Measurements from ENCODE around the gene GPX6.
"Not testable (repeated sequence)": the region's sequence is repeated elsewhere in the genome, so short reads cannot be mapped to it uniquely, and the experiment has no call there.

The GPX6 gene, protein sequence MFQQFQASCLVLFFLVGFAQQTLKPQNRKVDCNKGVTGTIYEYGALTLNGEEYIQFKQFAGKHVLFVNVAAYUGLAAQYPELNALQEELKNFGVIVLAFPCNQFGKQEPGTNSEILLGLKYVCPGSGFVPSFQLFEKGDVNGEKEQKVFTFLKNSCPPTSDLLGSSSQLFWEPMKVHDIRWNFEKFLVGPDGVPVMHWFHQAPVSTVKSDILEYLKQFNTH

DNA sequence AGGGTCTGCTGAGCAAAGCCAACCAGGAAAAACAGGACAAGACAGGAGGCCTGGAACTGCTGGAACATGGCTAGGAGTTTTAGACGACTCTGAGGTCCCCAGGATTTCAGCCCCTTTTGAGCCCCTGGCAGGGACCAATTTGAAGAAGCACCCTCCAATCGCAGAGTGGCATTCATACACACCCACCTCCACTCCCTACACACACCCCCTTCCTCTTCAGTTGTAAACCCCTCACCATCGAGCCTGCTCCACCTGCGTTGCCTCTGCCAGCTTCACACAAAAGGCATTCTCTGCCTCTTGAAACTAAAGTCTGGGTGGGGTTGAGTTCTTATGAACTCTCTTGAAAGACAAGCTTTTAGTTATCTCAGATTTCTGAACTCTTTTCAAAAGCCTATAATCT, at the start of gene GPX6:
GPX6 (minus strand) TSS at position 118 of the 400 bp plus-strand sequence; CDS start at position 68, 50 bp downstream.
- no peak for DNase-seq (ENCODE audit: low read depth)

DNA sequence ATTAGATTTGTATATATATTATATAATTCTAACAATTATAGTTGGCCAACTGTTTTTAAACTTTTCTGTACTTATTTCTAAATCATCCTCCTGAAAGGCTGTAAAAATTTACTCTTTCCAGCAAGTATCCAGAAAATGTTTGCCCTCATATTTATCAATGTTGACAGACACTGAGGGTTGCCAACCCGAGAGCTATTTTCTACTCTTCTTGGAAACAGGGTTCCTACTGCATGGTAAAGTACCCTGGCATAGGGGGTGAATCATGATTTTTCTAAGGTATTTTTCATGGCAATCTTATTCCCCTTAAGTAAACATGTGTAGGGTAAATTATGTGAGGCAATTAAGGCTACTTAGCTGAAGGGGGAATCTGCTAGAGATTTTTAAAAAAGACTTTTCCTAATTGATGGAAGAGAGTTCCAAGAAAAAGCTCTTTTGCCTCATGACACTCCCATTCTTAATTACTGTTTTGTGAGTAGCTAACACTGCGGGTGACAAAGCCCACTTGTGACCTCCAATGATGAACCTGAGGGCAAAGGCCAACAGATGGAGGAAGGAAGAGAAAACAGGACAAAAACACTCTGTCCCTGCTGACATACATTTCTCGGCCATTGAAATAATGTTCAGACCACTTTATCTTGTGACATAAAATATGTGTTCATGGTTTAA, 48.0 kb upstream of the GPX6 start:
- DNase-seq (ENCODE audit: low read depth), result no peak

DNA sequence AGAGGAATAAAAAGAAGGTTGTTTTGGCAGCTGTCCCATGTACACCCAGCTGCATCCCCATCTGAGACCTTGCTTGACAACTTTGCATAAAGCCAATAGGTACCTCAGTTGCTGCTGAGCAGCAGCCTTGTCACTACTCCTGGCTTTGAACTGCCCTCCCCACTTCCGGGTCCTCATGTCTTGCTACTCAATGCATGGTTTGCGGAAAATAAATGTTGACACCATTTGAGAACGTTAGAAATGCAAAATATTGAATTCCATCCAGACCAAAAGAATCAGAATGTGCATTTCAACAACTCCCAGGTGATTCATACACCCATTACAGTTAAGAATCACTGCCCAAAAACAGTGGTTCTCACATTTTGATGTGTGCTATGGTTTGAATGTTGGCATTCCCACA, 43.0 kb upstream of the GPX6 start:
- DNase-seq (ENCODE audit: low read depth), result no peak

DNA sequence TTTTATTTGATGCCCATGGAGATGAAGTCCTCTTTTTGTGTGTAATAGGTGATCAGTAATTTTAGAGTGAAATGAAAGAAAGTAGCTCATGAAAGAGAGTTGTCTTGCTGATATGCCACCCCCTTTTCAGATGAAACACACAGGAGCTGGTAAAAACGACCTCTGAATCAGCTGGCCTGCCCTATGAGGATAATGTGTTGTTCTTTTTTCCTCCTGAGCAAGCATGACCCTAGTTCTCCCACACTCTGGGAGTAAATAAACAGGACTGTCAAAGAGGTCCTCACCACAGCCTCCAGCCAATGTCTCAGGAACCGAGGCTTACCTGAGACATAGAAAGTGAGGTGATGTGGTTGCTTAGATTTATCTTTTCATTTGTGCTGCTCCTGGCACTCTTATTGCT, 39.5 kb upstream of the GPX6 start:
- no peak for DNase-seq (ENCODE audit: low read depth)

DNA sequence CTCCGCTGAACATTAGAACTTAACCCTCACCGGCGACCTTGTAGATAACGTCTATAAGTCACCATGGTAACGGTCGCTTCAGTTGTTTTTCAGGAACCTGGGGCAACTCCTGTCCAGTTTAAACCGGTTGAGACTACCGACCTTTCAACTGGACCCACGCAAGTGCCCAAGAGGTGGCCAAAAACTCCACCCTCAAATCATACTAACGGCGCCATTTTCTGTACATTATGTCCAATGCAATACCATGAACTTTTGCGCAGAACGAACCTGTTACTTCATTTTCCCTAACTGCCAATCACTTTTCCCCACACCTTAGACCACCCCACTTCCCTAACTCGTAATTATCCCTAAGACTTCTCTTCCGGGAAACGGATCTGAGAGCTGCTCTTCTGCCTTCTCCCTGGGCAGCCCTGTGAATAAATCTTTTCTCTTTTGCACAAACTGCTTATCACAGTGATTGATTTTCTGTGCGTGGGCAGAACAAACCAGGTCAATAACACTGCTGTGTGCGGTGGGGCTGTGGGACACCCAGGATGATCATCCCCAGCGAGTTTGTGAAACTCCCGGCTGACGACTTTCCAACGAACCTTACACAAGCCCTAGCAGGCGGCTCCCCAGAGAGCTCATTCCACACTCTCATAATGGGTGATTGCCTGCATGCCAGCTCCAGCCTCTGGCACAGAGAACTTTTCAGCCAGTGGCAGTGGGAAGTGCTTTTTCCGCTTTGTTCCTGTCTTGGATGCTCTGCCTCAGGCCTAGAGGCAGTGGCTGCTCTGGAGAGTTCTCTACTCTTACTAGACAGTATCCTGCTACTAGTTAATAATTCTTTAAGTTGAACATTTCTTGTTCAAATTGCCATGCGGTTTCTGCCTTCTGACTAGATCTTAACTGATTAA, 38.6 kb upstream of the GPX6 start:
- DNase-seq (ENCODE audit: low read depth), result no peak

DNA sequence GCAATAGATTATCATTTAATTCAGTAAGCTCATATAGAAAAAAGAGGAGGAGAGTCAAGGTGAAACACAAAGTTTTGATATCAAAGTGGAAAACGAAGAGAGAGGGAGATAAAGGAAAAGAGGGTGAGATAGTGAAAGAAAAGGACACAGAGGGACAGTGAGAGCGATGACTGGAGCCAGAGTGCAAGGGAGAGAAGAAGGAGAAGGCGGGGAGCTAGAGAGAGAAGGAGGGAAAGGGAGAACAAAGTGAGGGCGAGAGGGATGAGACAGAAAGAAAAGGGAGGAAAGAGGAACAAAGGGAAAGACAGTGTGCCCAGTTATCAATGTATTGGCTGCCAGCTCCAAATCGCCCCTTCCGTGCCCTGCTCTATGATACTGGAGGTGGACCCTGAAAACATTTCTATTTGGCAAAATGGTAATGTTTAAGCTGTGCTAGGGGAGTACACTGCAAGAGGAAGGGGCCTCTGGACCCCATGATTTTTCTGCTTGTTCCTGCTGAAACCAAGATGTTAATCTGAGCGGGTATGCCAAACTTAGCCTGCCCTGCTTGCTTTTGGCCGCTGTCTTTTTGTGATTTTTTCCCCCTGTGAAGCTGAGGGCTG, 37.9 kb upstream of the GPX6 start:
- DNase-seq (ENCODE audit: low read depth), result no peak

DNA sequence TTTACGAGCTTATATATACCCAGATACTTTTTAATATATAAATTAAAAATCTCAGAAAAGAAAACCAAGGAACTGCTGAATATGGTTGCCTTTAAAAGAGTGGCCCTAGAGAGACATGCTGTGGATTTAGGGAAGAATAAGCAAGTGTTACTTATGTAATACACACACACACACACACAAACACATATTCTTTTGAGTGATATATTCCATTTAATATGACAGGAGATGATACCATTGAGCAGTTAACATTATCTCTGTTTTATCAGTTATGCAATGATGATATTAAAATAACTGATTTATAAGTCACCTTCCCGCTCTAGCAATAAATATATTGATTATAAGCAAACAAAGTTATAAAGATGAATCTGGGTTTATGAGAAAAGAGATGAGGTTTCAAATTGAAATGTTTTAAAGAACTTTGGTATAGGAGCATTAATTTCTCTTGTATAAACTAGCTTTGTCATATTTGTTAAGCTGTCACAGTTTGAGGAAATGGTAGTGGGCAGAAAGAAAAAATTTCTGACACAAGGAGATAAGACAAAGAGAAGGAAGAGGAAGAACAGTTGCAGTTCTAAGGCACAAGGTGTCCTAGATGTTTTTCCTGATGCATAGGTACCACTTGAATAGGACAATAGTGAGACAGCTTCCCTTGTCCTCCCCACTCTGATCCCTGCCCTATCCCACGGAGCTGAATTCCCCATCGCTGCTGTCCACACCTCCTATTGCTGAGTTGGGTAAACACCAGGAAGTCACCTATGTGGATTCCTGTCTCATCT, 36.5 kb upstream of the GPX6 start:
- DNase-seq (ENCODE audit: low read depth), result no peak

DNA sequence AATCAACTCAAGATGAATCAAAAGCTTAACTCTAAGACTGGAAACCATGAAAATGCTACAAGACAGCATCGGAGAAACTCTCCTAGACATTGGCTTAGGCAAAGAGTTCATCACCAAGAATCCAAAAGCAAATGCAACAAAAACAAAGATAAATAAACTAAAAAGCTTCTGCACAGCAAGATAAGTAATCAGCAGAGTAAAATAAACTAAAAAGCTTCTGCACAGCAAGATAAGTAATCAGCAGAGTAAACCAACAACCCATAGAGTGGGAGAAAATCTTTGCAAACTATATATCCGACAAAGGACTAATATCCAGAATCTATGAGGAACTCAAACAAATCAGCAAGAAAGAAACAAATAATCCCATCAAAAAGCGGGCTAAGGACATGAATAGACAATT, 31.4 kb upstream of the GPX6 start:
- not testable (repeated sequence) for DNase-seq (ENCODE audit: low read depth)

DNA sequence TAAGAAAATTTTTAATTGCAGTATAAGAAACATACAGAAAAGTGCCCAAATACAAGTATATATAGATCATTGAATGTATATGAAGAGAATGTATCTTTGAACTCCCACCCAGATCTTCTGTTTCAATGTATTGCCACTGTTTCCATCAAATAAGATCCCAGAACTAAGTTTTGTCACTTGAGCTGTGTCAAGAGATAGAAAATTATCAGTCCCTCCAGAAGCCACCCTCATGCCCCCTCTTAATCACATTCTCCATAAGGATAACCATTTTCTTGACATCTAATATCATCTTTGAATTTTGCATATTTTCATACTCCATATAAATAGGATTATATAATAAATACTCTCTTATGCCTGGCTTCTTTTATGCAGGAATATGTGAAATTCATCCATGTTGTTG, 30.4 kb upstream of the GPX6 start:
- no peak for DNase-seq (ENCODE audit: low read depth)

DNA sequence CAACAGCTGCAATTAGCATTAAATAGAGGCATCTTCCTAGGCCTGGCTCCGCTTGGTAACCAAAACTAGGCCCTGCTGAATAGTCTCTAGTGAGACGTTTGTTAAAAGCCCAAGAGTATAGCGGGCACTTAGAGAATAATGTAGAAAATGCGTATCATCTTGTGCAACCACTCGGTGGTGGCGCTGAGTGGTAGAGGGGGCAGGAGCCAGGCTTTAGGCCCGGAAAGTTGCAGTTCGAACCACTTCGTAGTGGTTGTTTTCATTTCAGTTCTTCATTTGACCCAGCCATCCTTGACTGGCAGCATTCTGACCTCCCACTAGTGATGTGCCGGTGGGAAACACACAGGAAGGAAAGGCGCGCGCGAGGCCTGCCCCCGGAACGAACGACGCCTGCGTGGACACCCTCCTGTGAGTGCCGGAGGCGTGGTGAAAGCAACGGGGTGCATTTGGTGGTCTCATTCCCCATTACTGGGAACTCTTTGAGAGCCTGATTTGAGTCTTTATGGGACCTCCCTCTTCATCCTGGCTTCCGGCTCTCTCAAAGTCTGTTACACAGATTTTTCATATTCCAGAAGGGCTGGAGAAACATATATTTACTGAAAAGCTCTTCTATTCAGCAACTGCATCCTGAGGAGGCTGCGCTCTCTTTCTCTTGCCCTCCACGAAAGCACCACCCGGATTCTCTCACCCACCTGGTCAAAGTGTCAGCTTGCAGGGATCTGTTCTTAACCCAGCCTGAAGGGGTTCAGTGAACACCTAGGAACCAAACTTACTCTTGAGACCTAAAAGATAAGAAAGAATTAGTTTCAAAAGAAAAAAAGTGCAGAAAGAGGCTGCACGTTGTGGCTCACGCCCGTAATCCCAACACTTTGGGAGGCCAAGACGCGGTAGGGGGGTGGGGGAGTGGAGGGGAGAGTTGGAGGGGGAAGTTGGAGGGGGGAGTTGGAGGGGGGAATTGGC, 28.3 kb upstream of the GPX6 start:
- no peak for DNase-seq (ENCODE audit: low read depth)

DNA sequence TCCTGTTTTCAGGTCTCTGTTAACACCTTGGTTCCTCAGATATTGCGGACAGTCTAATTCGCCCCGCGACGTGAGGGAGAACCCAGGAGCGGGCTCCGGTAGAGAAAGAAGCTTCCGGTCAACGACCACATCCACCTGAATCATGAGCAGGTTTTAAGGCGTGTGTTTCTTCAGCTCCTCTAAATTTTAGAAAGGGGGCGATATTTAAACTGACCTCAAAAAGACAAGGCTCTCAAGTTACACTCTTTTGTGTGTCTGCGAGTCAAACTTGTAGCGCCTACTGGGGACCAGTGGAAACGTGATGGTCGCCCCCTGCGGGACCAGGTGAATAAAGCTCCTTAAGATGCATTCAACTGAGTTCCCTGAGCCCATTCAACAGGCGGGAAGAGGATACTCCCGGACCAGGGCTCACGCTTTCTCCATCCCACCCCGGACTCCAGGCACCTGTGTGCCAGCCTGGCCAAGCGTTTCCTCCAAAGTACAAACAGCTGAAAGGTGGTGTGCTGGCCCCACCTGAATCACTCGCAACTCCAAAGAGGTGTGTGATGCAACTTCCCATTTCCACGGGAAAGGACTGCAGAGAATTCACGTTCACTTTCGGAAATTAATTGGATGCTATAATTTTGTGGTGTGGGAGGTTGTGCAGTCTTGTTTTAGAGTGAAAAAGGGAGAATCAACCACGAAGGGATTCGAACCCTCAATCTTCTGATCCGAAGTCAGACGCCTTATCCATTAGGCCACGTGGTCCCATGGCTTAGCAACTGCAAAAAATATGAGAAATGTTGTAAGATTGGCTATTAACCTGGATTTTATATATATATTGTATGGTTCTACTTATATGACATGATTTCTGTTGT, 27.1 kb upstream of the GPX6 start:
- peak; percentile 74 for DNase-seq (ENCODE audit: low read depth)

DNA sequence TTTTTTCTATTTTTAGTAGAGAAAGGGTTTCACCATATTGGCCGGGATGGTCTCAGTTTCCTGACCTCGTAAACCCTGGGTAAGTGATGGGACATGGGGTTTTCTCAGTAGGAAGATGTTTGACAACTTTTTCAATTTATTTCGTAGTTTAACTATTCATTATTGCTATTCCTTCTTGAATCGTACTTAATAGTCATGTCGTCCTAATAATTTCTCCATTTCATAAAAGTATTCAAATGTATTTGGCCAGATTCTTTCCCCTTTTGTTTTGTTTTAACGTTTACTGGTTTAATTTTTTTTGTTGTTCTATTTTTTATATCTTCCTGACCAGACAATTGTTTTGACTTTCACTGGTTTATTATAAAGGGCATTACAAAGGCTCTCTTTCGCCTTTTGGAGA, 26.4 kb upstream of the GPX6 start:
- DNase-seq (ENCODE audit: low read depth), result no peak

DNA sequence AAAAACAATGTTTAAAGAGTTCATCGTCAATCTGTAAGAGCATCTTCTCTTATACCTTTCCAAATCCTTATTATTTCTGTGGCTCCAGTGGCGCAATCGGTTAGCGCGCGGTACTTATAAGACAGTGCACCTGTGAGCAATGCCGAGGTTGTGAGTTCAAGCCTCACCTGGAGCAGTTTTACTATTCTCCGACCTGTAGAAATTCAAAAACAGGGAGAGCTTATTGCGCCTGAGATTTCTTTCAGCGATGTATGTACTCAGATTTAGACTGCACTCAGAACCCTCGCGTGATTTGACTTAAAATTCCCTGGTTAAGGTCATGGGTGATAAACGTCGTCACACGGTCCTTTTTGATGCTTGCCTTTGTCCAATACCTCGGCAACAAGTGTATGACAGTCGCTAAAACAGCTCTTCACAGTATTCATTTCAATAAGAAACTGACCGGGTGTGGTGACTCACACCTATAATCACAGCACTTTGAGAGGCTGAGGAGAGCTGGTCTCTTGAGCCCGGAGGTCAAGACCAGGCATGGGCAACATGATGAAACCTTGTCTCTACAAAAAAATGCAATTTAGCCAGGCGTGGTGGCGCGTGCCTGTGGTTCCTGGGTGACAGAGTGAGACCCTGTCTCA, 22.0 kb upstream of the GPX6 start:
- no peak for DNase-seq (ENCODE audit: low read depth)

DNA sequence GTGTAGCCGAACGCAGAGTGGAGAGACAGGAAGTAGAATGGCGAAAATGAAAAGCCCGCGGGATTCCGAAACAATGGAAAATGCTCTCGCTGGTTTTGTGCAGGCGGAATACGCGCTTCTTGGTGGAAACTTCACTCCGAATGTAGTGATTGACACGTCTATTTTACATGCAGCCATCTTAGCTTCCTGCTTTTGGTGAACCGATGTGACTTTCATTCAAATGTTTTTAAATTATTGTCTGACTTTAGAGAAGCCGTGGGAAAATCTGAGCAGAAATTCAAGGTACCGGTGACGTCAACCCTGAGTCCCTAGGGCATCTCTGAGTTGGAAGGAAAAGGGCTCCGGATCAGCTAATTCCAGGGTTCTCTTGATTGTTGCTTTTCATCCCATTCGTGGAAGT, 21.5 kb upstream of the GPX6 start:
- DNase-seq (ENCODE audit: low read depth), result no peak

DNA sequence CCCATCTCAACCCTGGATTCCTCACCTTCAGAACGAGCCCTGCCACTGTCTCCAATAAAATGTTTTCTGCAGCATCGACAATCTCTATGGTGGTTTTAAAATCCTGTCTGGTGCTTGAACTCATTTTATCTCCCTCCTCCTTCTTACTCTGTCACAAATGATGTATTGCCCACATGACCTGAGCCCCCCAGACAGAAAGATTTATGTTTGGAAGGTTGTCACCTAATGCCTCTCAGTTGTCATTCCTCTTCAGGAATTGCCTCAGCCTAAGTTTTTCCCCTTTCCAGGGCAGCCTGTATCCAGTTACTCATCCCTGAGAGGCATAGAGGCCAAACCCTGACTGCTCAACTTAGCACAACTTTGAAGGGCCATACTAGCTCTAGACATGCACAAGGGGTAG, 19.3 kb upstream of the GPX6 start:
- no peak for DNase-seq (ENCODE audit: low read depth)

DNA sequence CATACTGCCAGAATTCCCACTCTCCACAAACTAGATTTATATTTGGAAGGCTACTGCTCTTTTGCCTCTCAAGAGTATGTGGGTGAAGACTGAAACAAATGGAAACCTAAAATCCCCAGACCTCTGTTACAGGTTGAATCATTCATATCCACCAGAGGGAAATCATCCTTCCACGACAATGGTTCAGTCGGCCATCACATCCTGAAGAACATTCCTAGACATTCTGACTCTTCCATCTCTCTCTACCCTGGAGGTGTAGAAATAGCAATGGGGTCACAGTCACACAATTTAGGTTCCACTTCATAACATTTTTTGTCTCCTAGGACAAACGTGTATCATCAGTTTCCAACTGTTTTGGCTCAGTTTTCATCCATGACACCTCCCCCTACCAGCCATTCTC, 18.7 kb upstream of the GPX6 start:
- no peak for DNase-seq (ENCODE audit: low read depth)

DNA sequence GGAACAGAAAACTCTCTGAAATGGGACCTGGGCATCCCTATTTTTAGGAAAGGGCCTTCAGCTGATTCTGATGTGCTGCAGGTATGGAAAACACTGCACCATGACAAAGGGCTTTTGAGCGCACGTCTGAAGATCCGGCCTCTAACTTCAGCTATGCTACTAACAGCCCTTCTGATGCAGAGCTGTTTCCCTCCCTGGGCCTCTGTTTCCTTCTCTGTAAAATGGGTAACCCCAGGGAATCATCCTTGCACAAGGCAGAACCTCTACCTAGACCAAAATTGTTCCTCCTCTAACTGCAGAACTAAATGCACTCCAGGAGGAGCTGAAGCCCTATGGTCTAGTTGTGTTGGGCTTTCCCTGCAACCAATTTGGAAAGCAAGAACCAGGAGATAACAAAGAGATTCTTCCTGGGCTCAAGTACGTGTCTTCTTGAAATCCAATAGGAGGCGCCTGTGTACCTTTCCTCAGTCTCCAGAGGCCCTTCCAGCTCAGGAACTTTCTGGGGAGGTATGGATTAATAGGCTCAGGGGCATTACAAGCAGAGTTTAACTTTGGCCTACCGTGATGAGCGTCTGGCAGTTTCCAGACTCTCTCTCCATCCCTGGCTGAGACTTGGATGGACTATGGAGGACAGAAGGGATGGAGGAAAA, 16.0 kb upstream of the GPX6 start:
- DNase-seq (ENCODE audit: low read depth), result no peak

DNA sequence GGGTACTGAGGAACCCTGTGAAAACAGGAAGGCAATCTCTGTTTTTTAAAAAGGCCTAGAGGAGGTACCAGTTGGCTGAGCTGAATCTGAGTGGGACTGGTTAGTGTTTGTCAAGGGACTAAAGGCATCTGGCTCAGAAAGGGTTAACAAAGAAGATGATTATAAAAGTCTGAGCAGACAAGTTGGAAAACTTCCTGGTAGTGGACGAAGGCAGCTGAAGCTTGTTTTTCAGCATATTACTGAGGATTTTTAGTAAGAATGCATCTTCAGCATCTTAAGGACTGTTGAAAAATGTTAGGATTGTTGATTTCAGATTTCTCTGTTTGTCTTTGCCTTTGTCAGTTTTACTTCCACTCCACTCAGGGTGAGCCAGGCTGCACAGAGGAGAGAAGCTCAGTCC, 15.2 kb upstream of the GPX6 start:
- no peak for DNase-seq (ENCODE audit: low read depth)

Data from fibroblast of gingiva (primary cell).